GM18867 (cell line): ENCODE measurements around the gene CACNA2D2.

Experiments
- ATAC-seq: cut with Tn5 transposase; IDR thresholded peaks from one replicate; pipeline ENCODE4 v1.9.1; 2021; ENCODE audit warnings: mild to moderate bottlenecking, moderate library complexity; ENCODE audit not compliant: unreplicated experiment

Gene CACNA2D2

DNA sequence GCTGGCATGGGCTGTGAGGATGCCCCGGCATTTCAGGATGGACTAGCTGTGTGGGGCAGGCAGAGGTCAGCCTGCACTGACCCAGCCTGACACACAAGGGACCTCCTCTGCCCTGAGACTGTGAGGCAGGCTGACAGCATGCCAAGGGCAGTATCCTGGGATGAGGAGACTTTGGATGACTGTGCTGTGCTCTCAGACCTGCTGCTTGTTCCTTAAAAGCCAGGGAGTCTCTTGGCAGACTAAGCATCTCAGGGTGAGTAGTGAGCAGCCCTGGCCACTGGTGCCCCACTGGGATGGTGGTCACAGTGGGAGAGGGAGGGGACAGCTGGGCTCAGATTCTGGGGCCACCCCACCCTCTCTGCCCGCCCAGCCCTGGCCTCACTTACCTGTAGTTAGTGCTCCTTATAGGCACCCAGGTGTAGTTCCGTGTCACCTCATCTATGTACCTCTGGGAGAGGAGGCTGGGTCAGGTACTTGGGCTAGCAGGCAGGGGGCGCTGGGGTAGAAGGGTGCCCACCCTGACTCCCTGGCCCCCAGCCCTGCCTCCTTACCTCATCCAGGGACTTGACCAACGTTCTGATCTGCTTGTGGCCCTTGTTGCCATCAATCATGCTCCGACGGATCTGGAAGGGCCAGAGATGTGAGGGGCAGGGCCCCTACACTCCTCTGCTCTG lies 128.0 kb downstream of the CACNA2D2 start:
- no peak for ATAC-seq

DNA sequence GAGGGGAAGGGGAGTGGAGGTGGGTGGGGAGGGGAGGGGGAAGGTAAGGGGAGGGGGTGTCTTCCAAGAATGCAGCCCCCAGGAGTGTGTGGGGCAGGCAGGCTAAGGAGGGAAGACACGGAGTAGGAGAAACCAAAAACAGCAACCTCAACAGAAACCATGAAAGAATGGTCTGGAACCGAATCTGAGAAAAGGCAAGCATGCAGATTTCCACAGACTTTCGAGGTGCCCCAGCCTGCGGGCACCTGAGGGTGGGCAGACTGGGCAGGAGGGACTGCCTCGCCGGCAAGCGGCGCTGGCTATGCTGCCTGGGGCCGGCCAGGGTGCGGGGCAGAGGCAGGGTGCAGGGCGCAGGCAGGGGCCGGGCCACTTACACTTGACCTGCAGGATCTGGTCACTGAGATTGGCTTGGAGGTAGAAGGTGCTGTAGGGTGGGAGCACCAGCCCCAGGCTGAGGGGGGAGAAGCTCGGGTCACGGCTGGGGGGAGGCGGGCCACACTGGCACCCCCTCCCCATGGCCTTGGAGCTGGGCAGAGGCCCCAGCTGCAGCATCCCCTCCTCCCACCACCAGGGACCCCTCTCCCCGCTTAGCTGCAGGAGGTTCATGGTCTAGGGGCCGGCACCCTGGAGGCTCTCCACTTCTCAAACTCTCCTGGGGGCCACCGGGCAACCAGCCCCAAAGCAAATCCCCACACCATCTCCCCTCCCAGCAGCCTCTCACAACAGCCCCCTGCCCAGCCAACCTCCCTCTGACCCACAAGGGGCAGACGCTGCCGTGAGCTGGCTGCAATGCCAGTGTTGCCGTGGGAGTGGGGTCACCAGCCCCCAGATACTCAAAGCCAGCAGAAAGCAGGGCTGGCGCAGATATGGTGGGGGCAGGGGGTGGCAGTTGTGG lies 128.8 kb downstream of the CACNA2D2 start:
- no peak for ATAC-seq

DNA sequence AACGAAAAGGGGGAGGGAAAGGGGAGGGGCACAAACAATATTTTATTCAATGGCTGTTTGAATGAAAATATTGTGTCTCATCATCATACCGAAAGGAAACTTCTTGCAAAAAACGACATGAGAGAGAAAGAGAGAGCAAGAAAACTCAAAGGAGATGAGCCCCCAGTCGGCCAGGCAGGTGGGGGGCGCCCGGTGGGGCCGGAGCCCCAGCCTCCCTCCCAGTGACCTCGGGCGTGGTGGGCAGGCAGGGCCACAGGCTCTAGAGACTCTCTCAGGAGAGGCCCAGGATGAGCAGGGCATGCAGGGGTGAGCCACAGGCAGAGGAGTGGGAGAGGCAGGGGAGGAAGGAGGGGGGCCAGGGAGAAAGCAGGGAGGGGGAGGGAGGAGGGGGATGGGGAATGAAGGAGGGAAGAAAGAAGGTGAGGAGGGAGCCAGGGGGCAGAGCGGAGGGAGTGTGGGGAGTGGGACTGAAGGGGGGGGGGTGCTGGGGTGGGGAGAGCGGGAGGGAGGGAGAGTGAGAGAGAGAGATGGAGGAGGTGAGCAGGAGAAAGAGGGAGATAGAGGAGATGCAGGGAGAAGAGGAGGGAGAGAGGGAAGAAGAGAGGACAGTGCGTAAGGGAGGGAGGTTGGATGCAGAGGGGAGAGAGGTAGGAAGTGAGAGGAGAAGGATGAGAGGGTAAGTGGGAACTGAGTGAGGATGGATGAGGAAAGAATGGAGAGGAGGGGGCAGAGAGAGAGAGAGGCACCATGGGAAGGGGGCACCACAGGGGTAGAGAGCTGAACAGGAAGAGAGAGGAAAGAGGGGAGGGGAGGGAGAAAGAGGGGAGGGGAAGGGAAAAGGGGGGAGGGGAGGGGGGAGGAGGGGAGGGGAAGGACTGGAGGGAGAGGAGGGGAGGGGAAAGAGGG lies 130.0 kb downstream of the CACNA2D2 start:
- ATAC-seq = no peak

DNA sequence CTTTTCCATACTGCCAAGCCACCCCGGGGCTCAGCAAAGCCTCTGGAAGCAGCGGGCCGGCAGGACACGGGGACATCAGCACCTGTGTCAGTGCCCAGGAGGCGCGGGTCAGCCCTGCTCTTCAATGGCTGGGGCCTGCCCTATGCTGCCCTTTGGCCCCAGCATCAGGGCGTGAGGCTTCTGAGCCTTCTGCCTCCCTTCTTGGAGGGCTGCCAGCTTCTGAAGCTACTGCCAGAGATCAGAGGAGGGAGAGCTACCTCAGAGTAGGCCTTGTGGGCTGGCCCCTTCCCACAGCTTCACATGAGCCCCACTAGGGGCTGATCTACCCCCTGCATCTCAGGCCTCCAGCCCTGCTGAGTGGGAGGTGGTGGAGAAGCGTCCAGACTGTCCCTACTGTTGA lies 131.1 kb downstream of the CACNA2D2 start:
- ATAC-seq = no peak

DNA sequence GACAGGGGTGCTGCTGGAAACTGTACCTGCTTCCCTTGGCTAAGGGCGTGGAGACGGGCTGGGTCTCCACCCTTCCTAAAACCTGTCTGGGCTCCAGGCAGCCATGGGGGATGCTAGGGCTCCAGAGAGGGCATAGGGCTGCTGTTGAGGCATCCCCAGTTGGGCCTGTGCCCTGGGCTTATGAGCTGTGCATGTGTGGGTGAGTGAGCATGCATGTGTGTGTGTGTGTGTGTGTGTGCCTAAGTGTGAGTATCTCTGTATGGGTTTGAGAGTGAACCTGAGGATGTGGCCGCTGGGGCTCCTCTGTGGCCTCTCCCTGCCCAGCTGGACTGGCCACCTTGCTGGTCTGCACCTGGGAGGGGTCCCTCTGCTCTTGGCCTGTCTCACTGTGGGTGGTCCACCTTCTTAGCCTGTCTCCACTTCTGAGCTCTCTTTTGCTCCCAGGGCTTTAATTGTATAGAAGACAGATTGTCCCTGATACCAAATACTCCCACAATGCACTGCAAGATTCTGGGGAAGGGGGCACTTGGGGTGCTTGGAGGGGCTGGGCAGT lies 132.2 kb downstream of the CACNA2D2 start:
- no peak for ATAC-seq

DNA sequence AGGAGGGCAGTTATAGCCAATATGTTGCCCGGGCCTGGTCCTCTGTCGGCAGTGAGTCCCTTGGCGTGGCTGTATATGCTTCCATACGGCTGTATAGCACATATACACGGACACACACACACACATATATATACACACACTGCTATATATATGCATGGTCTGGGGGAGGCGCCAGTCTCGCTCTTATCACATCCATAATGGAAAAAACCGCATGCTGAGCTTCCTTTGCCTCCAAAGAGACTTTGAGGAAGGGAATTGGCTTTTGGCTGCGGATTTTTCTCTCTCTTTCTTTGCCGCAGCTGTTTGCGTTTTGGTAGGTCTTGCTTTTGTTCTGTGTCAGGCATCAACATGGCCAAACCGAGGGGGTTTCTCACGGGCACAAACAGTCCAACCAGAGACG lies 132.8 kb downstream of the CACNA2D2 start:
- ATAC-seq = no peak

DNA sequence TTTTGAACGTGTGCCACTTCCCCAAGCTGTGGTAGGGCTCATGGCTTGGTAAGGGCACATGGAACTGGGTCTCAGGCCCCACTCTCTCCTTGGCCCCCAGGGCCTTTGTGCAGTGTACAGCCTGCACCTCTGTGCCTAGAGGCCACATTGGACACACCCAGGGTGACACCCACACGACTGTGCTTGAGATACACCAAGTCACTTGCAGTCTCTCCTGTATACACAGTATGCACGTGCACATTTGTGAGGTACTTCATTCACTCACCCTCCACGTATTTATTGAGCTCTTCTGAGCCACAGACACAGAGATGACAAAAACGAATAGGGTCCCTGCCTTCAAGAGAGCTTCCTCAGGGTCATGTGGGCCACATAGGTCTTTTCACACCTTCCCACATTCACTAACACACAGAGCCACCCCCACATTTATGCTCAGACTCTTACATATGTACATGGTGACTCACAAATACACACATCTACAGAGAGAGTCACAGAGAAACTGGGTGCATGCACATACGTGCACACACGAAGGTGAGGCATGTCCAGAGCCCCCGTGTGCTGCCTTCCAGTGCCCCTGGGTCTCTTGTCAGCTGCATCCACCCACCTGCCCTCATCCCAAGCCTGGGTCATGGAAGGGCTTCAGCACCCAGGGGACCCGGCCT lies 134.3 kb downstream of the CACNA2D2 start:
- ATAC-seq = no peak

DNA sequence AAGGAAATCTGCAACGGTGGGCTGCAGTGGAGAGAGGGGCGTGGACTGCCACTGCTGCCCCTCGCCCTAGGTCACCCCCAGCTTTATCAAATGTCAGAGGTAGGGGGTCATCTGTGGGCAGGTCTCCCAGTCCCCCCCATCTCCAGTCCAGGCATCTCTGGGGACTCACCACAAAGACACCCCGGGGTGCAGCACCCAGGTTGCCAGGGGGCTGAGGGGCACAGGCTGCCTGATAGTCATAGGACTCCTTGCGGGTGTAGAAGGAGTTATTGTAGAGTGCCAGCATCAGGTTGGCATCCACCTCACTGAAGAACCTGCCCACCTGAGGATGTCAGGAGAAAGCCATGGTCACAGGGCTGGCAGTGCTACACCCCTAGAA lies 137.6 kb downstream of the CACNA2D2 start:
- ATAC-seq = no peak

DNA sequence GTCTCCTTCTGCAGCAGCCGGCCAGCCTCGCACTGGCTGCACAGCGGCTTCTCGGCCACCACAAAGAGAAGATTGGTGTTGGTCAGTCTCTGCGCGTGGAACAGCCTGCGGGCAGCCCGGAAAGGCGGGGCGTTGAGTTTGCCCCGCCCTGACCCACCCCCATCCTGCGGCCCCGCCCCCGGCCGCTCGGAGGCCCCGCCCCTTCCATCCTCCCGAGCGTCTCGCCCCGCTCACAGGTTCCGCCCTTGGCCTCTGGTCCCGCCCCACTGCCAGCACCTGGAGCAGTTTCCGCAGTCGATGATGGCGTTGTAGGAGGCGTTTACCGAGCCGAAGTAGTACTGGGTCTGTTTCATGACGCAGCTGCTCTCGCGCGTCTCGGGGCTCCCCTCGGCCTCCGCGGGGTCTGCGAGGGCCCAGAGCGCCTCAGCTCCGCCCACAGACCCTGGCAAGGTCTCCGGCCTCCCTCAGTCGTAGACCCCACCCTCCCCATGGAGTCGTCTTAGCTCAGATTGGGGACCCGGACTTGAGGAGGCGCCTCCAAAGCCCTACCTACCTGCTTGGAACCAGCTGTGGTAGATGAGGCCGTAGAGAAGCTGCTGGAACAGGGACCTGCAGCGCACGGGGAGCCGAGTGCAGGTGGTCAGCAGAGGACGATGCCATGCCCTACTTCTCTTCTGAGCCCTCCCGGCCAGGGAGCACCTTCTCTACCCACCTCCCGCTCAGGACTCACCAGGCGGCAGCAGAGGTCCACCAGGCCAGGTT lies 138.2 kb downstream of the CACNA2D2 start:
- peak; percentile 85 for ATAC-seq

DNA sequence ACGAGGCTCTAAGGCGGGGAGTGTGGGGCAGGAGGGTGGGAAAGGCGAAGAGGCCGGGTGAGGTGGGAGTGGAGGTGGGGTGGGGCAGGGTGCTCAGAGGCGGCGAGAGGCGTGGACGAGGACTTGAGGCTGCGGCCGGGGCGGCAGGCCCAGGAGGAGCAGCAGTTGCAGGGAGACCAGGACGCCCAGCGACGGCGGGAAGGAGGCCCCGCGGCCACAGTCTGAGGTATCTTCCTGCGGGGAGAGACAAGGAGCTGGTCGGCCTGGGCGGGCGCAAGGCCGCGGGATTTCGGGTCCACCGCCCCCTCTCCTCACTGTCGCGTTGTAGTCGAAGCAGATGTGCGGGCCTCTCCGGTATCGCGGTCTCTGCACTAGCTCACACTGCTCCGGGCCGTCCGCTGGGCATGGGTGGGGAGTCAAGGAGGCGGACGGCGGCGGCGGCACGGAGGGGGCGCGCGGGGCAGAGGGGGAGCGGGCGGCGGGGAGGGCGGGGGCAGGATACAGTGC lies 138.8 kb downstream of the CACNA2D2 start:
- no peak for ATAC-seq

DNA sequence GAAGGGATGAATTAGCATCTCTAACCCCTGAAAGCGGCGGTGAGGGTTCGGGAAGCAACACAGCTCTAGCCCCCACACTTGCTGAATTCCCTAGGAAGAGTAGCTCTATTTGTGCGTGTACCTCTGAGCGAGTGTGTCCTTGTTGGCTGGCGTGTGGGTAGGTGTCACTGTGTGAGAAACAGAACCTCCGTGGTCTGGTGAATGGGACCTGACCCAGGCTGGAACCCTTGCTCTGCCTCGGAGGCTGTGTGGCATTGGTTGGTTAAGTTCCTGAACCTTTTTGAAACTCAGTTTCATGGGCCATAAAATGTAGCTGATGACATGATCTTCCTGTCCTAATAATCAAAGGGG lies 143.7 kb downstream of the CACNA2D2 start:
- peak; percentile 23 for ATAC-seq

DNA sequence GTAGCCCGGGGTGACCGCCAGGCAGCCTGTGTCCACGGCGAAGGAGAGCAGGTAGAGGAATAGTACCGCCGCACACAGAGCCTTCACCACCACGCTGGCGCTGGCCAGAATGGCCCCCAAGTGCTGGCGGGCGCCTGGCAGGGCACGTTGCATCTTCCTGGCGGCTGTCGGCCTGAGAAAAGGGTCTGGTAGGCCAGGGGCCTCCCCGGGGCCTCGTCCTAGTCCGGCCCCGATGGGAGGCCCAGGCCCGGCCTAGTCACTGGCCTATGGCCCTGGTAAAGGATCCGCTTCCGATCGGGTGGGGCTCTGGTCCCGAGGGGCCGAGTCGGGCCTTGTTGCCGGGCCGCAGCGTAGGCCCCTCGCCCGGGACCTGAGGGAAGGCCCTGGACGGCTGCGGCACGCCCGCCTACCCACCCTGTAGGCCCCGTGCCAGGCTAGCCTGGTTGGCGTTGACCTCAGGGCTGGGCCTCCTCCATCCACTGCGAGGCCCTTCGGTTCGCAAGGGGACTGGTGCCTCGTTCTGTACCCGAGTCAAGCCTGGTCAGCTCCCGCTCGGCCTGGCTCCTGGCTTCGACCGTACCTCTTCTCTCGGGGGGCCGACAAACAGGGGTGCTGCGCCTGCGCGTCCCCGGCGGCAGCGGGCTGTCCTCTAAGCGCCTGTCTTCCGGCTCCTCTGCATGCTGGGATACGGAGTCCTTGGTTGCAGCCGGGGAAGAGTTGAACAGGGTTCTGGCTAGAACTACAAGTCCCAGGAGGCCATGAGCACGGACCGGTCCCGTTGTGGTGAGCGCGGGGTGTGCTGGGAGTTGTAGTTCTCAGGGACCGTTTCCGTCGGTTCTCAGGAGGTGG lies 144.3 kb downstream of the CACNA2D2 start, which contains the start of gene TMEM115:
Gene TMEM115, minus strand, starts transcription at position 611 of the 849 bp plus-strand sequence. Its CDS starts 458 bp downstream, at position 153.
- ATAC-seq = peak; percentile 97

DNA sequence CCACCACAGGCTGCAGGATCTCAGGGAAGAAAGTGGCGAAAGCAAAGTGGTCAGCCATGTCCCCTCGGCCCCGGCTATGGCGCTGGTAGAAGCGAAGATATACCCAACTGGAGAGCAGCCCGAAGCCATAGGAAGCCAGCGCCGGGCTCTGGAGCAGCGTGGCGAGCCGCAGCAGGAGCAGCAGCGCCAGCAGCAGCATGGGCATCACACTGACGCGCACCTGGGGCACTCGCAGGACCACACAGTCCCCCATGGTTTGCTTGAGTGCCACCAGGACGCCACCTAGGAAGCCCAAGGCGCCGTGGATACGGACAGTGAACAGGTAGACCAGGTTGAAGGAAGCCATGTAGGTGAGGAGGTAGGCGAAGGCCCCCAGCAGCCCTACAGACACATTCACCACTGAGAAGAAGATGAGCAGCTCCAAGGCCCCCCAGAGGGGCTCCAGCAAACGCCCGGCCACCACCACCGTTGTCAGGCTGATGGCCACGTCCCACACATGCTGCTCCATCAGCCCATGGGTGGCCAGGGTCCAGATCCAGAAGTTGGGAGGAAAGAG lies 145.0 kb downstream of the CACNA2D2 start:
- ATAC-seq = no peak

DNA sequence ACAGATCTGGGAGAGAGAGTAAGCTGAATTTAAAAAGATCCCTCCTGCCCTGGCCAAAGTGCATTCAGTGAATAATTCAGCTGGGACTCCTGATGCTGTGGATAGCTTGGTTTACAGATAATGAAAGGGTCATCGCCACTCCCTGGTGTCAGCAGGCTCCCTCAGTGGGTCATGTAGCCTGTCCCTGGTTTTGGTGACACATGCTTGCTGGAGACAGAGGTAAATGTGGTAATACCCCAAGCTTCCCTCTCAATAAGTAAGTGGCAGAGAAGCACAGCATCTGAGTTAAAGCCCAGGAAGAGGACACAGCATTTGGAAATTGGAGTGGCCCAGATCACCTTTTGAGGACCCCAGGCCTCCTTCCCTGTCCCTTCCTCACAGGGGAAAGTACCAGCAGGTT lies 146.0 kb downstream of the CACNA2D2 start:
- no peak for ATAC-seq

DNA sequence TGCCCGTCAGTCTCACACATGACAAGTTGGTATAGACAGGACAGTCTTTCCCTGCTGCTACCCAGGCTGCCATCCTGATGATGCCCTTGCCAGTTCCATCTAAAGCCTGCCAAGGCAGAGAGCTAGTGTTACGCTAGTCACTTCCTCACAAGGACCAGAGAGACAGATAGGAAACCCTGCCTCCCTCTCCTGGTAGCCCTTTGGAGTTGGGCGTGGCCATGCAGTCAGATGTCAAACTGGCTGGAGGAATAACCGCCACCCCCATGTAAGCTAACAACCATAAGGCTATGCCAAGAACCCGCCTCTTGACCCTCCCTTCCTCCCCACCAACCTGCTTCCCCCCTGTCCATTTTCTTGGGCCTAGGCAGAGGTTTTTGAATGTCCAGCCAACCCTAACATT lies 146.9 kb downstream of the CACNA2D2 start:
- no peak for ATAC-seq

DNA sequence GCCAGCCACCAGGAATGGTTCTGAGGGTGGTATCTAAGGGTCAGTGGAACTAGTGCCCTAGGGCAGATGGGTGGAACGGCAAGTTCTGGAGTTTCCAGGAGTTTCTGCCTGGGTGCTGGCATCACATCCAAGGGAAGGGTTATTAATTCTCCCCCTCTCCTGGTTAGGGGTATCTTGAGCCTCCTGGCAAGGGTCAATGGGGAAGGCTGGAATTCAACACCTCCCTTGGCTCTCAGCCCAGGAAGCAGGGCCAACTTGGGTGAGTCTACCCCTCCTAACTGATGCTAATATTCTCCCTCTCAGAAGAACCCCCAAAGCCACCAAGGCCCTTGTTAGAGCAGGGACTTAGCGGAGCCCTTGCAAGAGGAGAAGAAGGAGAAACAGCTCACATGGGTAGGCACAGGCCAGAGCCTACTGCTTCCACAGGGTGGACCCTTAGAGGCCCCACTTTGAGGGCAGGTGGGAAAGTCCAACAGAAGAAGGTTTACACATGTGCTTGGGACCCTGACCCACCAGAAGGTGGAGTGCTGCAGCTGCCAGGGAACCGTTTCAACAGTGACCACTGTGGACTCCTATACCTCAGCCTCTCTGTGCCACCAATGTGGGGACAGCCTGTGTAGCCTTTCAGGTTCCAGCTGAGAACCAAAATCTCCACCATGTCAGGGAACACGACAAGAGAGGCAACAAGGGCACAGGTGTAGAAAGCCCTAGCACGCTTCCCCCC lies 147.4 kb downstream of the CACNA2D2 start:
- ATAC-seq = no peak

DNA sequence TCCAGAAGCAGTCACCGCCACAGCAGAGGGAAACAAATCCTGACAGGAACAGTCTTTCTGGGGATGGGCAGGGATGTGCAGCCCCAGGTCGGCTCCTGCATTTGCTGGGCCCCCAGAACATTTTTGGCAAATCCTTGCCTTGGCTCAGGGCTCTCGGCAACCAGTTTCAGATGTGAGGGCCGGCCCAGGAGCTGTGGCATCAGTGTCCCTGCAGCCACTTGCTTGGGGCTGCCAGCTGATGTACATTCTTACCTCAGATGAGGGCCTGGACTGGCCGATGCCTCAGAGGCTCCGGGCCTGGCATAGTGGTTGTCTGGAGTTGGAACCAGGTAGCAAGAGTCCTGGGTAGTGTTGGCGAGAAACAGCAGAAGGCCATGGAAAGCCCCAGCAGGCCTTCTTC lies 148.6 kb downstream of the CACNA2D2 start:
- no peak for ATAC-seq
